Trophoblast cell (in vitro differentiated cells and primary cell): ENCODE measurements around the gene RAPGEFL1.
"Not testable (repeated sequence)": the region's sequence is repeated elsewhere in the genome, so short reads cannot be mapped to it uniquely, and the experiment has no call there.

ENCODE experiments used
- DNase-seq, 2 donors: peaks; one replicate each; pipeline ENCODE4 v3.0.0-alpha.2; 2016
- H2AFZ ChIP-seq: 2 replicates; pipeline ENCODE4 v1.6.1; 2013; ENCODE audit warnings: low read length, moderate library complexity, mild to moderate bottlenecking; ENCODE audit not compliant: insufficient read depth, poor library complexity
- H2AK5ac ChIP-seq: 2 replicates; pipeline ENCODE4 v1.6.1; 2013; ENCODE audit warnings: mild to moderate bottlenecking, low read length
- H2BK120ac ChIP-seq: 2 replicates; pipeline ENCODE4 v1.6.1; 2013; ENCODE audit warnings: low read length, mild to moderate bottlenecking, moderate library complexity; ENCODE audit not compliant: insufficient read depth, poor library complexity
- H2BK12ac ChIP-seq: 2 replicates; pipeline ENCODE4 v1.6.1; 2013; ENCODE audit warnings: mild to moderate bottlenecking, low read length, moderate library complexity
- H2BK5ac ChIP-seq: 2 replicates; pipeline ENCODE4 v1.6.1; 2013; ENCODE audit warnings: low read length, low read depth, moderate library complexity, mild to moderate bottlenecking; ENCODE audit not compliant: poor library complexity
- H3K14ac ChIP-seq: 2 replicates; pipeline ENCODE4 v1.6.1; 2013; ENCODE audit warnings: mild to moderate bottlenecking, low read length
- H3K18ac ChIP-seq: 2 replicates; pipeline ENCODE4 v1.6.1; 2013; ENCODE audit warnings: mild to moderate bottlenecking, low read length
- H3K23ac ChIP-seq: 2 replicates; pipeline ENCODE4 v1.6.1; 2013; ENCODE audit warnings: low read length
- H3K27ac ChIP-seq: 2 replicates; pipeline ENCODE4 v1.5.1; 2013; ENCODE audit warnings: low read depth, mild to moderate bottlenecking, inconsistent platforms, low read length, moderate library complexity
- H3K27me3 ChIP-seq: 2 replicates; pipeline ENCODE4 v1.6.1; 2013; ENCODE audit warnings: inconsistent platforms, mild to moderate bottlenecking, low read length, moderate library complexity; ENCODE audit not compliant: insufficient read depth
- H3K36me3 ChIP-seq, 2 experiments: 1 replicate in 1 of 2; 2 replicates in 1 of 2; pipeline ENCODE4 v1.6.1; 2013; ENCODE audit warnings: low read length in 2 of 2, mild to moderate bottlenecking in 2 of 2, moderate library complexity in 1 of 2; ENCODE audit not compliant: insufficient read depth in 2 of 2, control insufficient read depth in 1 of 2
- H3K4ac ChIP-seq: 2 replicates; pipeline ENCODE4 v1.6.1; 2013; ENCODE audit warnings: low read depth, mild to moderate bottlenecking, low read length, moderate library complexity
- H3K4me1 ChIP-seq, 2 experiments: 1 replicate in 1 of 2; 2 replicates in 1 of 2; pipeline ENCODE4 v1.6.1; 2013; ENCODE audit warnings: low read length in 2 of 2, mild to moderate bottlenecking in 2 of 2, moderate library complexity in 1 of 2; ENCODE audit not compliant: insufficient read depth in 2 of 2, control insufficient read depth in 1 of 2
- H3K4me2 ChIP-seq: 2 replicates; pipeline ENCODE4 v1.6.1; 2013; ENCODE audit warnings: inconsistent platforms, mild to moderate bottlenecking, low read length, moderate library complexity
- H3K4me3 ChIP-seq: 2 replicates; pipeline ENCODE4 v1.5.1; 2013; ENCODE audit warnings: mild to moderate bottlenecking, low read depth, low read length, inconsistent platforms
- H3K79me1 ChIP-seq: one replicate; pipeline ENCODE4 v1.6.1; 2013; ENCODE audit warnings: low read length
- H3K79me2 ChIP-seq: 2 replicates; pipeline ENCODE4 v1.6.1; 2013; ENCODE audit warnings: low read length, mild to moderate bottlenecking; ENCODE audit not compliant: control insufficient read depth, insufficient read depth, poor library complexity
- H3K9ac ChIP-seq: 2 replicates; pipeline ENCODE4 v1.6.1; 2013; ENCODE audit warnings: mild to moderate bottlenecking, low read length
- H3K9me3 ChIP-seq: 2 replicates; pipeline ENCODE4 v1.6.1; 2013; ENCODE audit warnings: low read depth, mild to moderate bottlenecking, control low read depth, inconsistent platforms, low read length; ENCODE audit not compliant: insufficient read depth
- H4K12ac ChIP-seq: 2 replicates; pipeline ENCODE4 v1.6.1; 2013; ENCODE audit warnings: low read depth, mild to moderate bottlenecking, low read length, moderate library complexity
- H4K8ac ChIP-seq: 2 replicates; pipeline ENCODE4 v1.6.1; 2013; ENCODE audit warnings: low read depth, mild to moderate bottlenecking, low read length, moderate library complexity
- H4K91ac ChIP-seq: one replicate; pipeline ENCODE4 v1.6.1; 2013; ENCODE audit warnings: low read depth, mild to moderate bottlenecking, low read length, moderate library complexity
- WGBS: extraction: QIAGEN DNeasy Blood & Tissue Kit; methylation state at CpG from one replicate; pipeline ENCODE4 v1.1.7; 2013; ENCODE audit warnings: missing lambda C conversion rate; ENCODE audit not compliant: insufficient read length, insufficient coverage; ENCODE audit errors: extremely low coverage; 5-methylcytosine and 5-hydroxymethylcytosine counted together

Gene RAPGEFL1

DNA sequence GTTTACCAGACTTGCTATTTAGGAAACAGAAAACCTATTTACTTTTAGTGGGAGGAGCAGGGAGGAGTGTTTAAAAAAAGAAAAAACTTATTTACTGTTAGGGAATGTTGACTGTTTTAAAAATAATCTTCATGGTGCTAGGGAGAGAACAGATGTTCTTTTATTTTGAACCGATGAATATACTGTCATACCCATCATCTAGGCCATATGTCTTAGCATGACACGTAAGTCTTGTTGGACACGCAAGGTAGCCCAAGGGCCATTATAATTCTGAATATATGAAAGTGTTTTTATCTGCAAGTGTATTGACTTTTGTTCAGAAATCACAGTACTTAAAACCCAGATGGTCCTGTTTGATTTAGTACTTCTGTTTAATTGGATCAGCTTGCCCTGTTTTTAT lies 53.4 kb downstream of the RAPGEFL1 start:
- H4K91ac ChIP-seq: no peak overlapping the region
- H3K14ac ChIP-seq: no peak overlapping the region
- peaks cover 3% of the 10 kb centered on the region for H3K79me2 ChIP-seq
- no peak overlapping the region for H4K8ac ChIP-seq
- no peak overlapping the region for H3K9ac ChIP-seq
- H3K27ac ChIP-seq: no peak overlapping the region
- H3K36me3 ChIP-seq: peaks cover 18 to 22% of the 10 kb centered on the region in 2 experiments
- no peaks in the 10 kb centered on the region for H3K9me3 ChIP-seq
- H3K4ac ChIP-seq: no peak overlapping the region
- H3K27me3 ChIP-seq: no peaks in the 10 kb centered on the region
- H4K12ac ChIP-seq: no peak overlapping the region
- no peak overlapping the region for H3K23ac ChIP-seq
- H3K4me3 ChIP-seq: no peak overlapping the region
- no peak overlapping the region for H2BK5ac ChIP-seq
- WGBS: no CpG with 5 or more reads among the region's 3 CpGs
- no peak for DNase-seq
- H3K79me1 ChIP-seq: no peaks in the 10 kb centered on the region
- no peak overlapping the region for H2BK120ac ChIP-seq
- no peak overlapping the region for H3K4me2 ChIP-seq
- H2AK5ac ChIP-seq: no peak overlapping the region
- H2BK12ac ChIP-seq: no peak overlapping the region
- H3K18ac ChIP-seq: no peak overlapping the region
- no peak overlapping the region for H2AFZ ChIP-seq
- no peaks in the 10 kb centered on the region for H3K4me1 ChIP-seq

DNA sequence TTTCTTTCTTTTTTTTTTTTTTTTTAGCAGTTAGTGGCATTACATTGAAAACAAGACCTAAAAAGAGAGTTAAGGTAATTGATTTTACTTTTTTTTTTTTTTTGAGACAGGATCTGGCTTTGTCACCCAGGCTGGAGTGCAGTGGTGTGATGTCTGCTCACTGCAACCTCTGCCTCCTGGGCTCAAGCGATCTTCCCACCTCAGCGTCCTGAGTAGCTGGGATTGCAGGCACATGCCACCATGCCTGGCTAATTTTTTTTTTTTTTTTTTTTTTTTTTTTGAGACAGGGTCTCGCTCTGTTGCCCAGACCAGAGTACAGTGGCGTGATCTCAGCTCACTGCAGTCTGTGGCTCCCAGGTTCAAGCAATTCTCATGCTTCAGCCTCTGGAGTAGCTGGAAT lies 54.7 kb downstream of the RAPGEFL1 start:
- H3K18ac ChIP-seq, H3K79me1 ChIP-seq, H3K4me3 ChIP-seq, DNase-seq, H3K4ac ChIP-seq, H3K79me2 ChIP-seq, H2BK120ac ChIP-seq, H2BK5ac ChIP-seq, H2BK12ac ChIP-seq, H4K91ac ChIP-seq, H3K9ac ChIP-seq, H3K27me3 ChIP-seq, H2AK5ac ChIP-seq, H3K4me2 ChIP-seq, H3K9me3 ChIP-seq, H3K4me1 ChIP-seq, H3K23ac ChIP-seq, H3K14ac ChIP-seq, H4K8ac ChIP-seq, H4K12ac ChIP-seq, H2AFZ ChIP-seq, H3K27ac ChIP-seq: not testable (repeated sequence)
- peaks cover 18 to 23% of the 10 kb centered on the region in 2 experiments for H3K36me3 ChIP-seq
- WGBS: no CpG with 5 or more reads among the region's 4 CpGs

DNA sequence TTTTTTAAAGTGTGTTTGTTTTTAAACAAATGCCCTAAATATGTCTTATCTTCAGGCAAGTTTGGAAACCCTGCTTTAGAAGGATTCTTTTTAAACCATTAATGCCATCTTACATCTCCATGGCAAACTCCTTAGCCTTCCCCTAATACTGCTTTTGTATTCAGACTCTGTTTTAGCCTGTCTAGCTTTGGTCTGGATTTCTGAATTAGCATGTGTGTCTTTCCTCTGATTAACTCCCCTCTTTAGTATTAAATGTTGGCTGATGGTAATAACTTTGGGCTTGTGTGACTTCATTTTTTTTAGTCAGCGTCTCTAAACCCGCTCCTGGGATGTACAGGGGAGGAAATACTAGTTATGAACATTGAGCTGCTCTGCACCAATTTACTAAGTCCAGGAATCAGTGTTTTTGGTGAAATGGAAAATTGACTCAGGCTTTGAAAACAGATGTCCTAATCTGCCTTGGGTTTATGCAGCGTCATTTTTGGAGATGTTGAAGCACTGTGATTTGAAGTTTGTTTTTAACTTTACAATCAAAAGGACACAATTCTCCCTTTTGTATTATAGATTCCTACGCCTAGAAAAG lies 64.1 kb downstream of the RAPGEFL1 start:
- Histone ChIP-seq H3K27ac (no peak overlapping the region), H2BK5ac (no peak overlapping the region), H3K4ac (no peak overlapping the region), H3K14ac (no peak overlapping the region), H2BK120ac (no peak overlapping the region), H3K4me1 (no peaks in the 10 kb centered on the region), H3K4me2 (no peak overlapping the region), H3K4me3 (no peak overlapping the region), H3K18ac (no peak overlapping the region), H4K12ac (no peak overlapping the region), H2BK12ac (no peak overlapping the region), H3K79me1 (no peaks in the 10 kb centered on the region), H4K91ac (no peak overlapping the region), H3K36me3 (peaks cover 0 to 2% of the 10 kb centered on the region in 2 experiments), H3K23ac (no peak overlapping the region), H2AFZ (no peak overlapping the region), H3K9ac (no peak overlapping the region), H3K9me3 (no peaks in the 10 kb centered on the region), H2AK5ac (no peak overlapping the region), H3K79me2 (no peaks in the 10 kb centered on the region), H4K8ac (no peak overlapping the region), H3K27me3 (no peaks in the 10 kb centered on the region)
- WGBS: no CpG with 5 or more reads among the region's 4 CpGs
- no peak for DNase-seq

DNA sequence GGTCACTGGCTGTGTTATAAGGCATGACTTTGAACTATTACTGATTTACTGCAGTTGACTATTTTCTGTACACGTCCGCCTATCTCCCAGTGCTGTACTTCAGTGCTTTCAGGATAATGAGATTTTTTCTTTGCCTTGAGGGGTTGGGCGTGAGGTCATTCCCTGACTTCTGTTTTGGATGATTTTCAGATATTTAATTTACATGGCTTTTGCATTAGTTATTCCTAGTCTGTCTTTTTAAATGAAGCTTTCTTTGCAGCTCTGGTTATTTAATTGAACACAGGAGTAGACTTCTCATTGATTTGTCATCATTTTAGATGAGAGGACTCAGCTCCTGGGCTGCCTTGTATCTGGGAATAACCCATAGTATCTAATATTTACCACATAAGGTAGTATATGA lies 65.5 kb downstream of the RAPGEFL1 start:
- Histone ChIP-seq H3K27ac (no peak overlapping the region), H3K18ac (no peak overlapping the region), H3K4me1 (no peaks in the 10 kb centered on the region), H3K27me3 (no peaks in the 10 kb centered on the region), H4K8ac (no peak overlapping the region), H3K79me2 (no peaks in the 10 kb centered on the region), H2AK5ac (no peak overlapping the region), H3K14ac (no peak overlapping the region), H3K36me3 (peaks cover 0 to 2% of the 10 kb centered on the region in 2 experiments), H3K4ac (no peak overlapping the region), H2AFZ (no peak overlapping the region), H2BK120ac (no peak overlapping the region), H3K4me2 (no peak overlapping the region), H3K4me3 (no peak overlapping the region), H3K9ac (no peak overlapping the region), H3K79me1 (no peaks in the 10 kb centered on the region), H4K91ac (no peak overlapping the region), H3K9me3 (no peaks in the 10 kb centered on the region), H3K23ac (no peak overlapping the region), H4K12ac (no peak overlapping the region), H2BK12ac (no peak overlapping the region), H2BK5ac (no peak overlapping the region)
- DNase-seq: no peak
- no CpG with 5 or more reads among the region's 3 CpGs for WGBS
